Activated CD4-positive, alpha-beta T cell treated with anti-CD3 and anti-CD28 coated beads, Interleukin-2, amount 10 ng/mL, durations not matched to agents 24 days and 14 days (primary cell): ENCODE measurements around the gene PIM3. TPM values are rescaled to one million over a fixed set of nuclear protein-coding genes. Genes with fewer than 3 reads are reported as not detected.
"Not testable (repeated sequence)": the region's sequence is repeated elsewhere in the genome, so short reads cannot be mapped to it uniquely, and the experiment has no call there.

Experiments used
- DNase-seq: peaks from one replicate; pipeline ENCODE4 v3.0.0; 2022
- H3K27ac Mint-ChIP-seq: one replicate; pipeline ENCODE4 v1.8.0; 2022; ENCODE audit warnings: mild to moderate bottlenecking, mixed read lengths
- H3K27me3 Mint-ChIP-seq: one replicate; pipeline ENCODE4 v1.8.0; 2022; ENCODE audit warnings: mixed read lengths
- H3K36me3 Mint-ChIP-seq: one replicate; pipeline ENCODE4 v1.8.0; 2022; ENCODE audit warnings: low read depth, mild to moderate bottlenecking, mixed read lengths
- H3K4me1 Mint-ChIP-seq: one replicate; pipeline ENCODE4 v1.8.0; 2021; ENCODE audit warnings: mixed read lengths
- H3K4me3 Mint-ChIP-seq: one replicate; pipeline ENCODE4 v1.8.0; 2022; ENCODE audit warnings: mild to moderate bottlenecking, moderate library complexity, mixed read lengths
- H3K9me3 Mint-ChIP-seq: one replicate; pipeline ENCODE4 v1.8.0; 2021; ENCODE audit warnings: mixed read lengths
- intact Hi-C: fragments of 100-400 bp; cut with micrococcal nuclease; formaldehyde crosslinking; loops from one replicate; pipeline ENCODE4 v1.15.1; 2023
- total RNA-seq: library from RNA; stranded (reverse); gene quantifications from 2 replicates; pipeline ENCODE4 v1.2.3, GENCODE V29; 2022

Gene PIM3
- total RNA-seq, 1 donor from 2014 or later: 304 TPM

- Mint-ChIP-seq H3K36me3 (no peaks in the 10 kb centered on the region), H3K4me1 (peaks cover 9% of the 10 kb centered on the region), H3K27ac (no peak overlapping the region), H3K9me3 (no peaks in the 10 kb centered on the region), H3K27me3 (no peaks in the 10 kb centered on the region), H3K4me3 (no peak overlapping the region)
- intact Hi-C loops: no loop called here
- DNase-seq: no peak
These were observed 17.2 kb upstream of the PIM3 start for GRCh38 chr22:49943405-49943765.

- Mint-ChIP-seq H3K9me3 (no peaks in the 10 kb centered on the region), H3K4me3 (no peak overlapping the region), H3K27me3 (no peaks in the 10 kb centered on the region), H3K36me3 (no peaks in the 10 kb centered on the region), H3K27ac (no peak overlapping the region), H3K4me1 (peaks cover 9% of the 10 kb centered on the region)
- intact Hi-C loops: no loop called here
- no peak for DNase-seq
These were observed 16.7 kb upstream of the PIM3 start for GRCh38 chr22:49943771-49944398.

- Mint-ChIP-seq H3K4me3 (no peak overlapping the region), H3K4me1 (peaks cover 8% of the 10 kb centered on the region), H3K27me3 (no peaks in the 10 kb centered on the region), H3K27ac (no peak overlapping the region), H3K9me3 (no peaks in the 10 kb centered on the region), H3K36me3 (no peaks in the 10 kb centered on the region)
- no peak for DNase-seq
- intact Hi-C loops: no loop called here
These were observed 16.1 kb upstream of the PIM3 start for GRCh38 chr22:49944399-49944891.

GRCh38 chr22:49945042-49945794, 15.4 kb upstream of the PIM3 start:
- H3K36me3 Mint-ChIP-seq, H3K27me3 Mint-ChIP-seq, H3K4me1 Mint-ChIP-seq, H3K9me3 Mint-ChIP-seq, intact Hi-C loops, H3K4me3 Mint-ChIP-seq: not testable (repeated sequence)
- peak; percentile 87 for DNase-seq
- H3K27ac Mint-ChIP-seq: peak overlapping the region; percentile 70

GRCh38 chr22:49946612-49947295, 13.8 kb upstream of the PIM3 start:
- peaks cover 4% of the 10 kb centered on the region for H3K4me1 Mint-ChIP-seq
- H3K27me3 Mint-ChIP-seq: no peaks in the 10 kb centered on the region
- H3K4me3 Mint-ChIP-seq: no peak overlapping the region
- intact Hi-C loops: no loop called here
- no peak for DNase-seq
- no peaks in the 10 kb centered on the region for H3K9me3 Mint-ChIP-seq
- no peaks in the 10 kb centered on the region for H3K36me3 Mint-ChIP-seq
- H3K27ac Mint-ChIP-seq: no peak overlapping the region

GRCh38 chr22:49947296-49947622, 13.3 kb upstream of the PIM3 start:
- Mint-ChIP-seq H3K27me3 (no peaks in the 10 kb centered on the region), H3K4me1 (peaks cover 4% of the 10 kb centered on the region), H3K36me3 (no peaks in the 10 kb centered on the region), H3K4me3 (no peak overlapping the region), H3K9me3 (no peaks in the 10 kb centered on the region), H3K27ac (no peak overlapping the region)
- intact Hi-C loops: no loop called here
- DNase-seq: no peak

- Mint-ChIP-seq H3K4me1 (peaks cover 4% of the 10 kb centered on the region), H3K27ac (no peak overlapping the region), H3K9me3 (no peaks in the 10 kb centered on the region), H3K27me3 (no peaks in the 10 kb centered on the region), H3K36me3 (no peaks in the 10 kb centered on the region), H3K4me3 (no peak overlapping the region)
- no peak for DNase-seq
- intact Hi-C loops: no loop called here
These were observed 12.2 kb upstream of the PIM3 start for GRCh38 chr22:49948116-49948957.

- H3K4me1 Mint-ChIP-seq: peaks cover 4% of the 10 kb centered on the region
- no peak overlapping the region for H3K27ac Mint-ChIP-seq
- H3K4me3 Mint-ChIP-seq: no peak overlapping the region
- intact Hi-C loops: no loop called here
- no peaks in the 10 kb centered on the region for H3K9me3 Mint-ChIP-seq
- no peaks in the 10 kb centered on the region for H3K36me3 Mint-ChIP-seq
- no peaks in the 10 kb centered on the region for H3K27me3 Mint-ChIP-seq
- no peak for DNase-seq
These were observed 11.3 kb upstream of the PIM3 start for GRCh38 chr22:49948958-49949913.

GRCh38 chr22:49949914-49950292, 10.7 kb upstream of the PIM3 start:
- Mint-ChIP-seq H3K36me3 (no peaks in the 10 kb centered on the region), H3K4me1 (peaks cover 4% of the 10 kb centered on the region), H3K27ac (no peak overlapping the region), H3K4me3 (no peak overlapping the region), H3K27me3 (no peaks in the 10 kb centered on the region), H3K9me3 (no peaks in the 10 kb centered on the region)
- DNase-seq: no peak
- intact Hi-C loops: no loop called here

GRCh38 chr22:49950396-49950994, 10.1 kb upstream of the PIM3 start:
- Mint-ChIP-seq H3K27ac (no peak overlapping the region), H3K36me3 (no peaks in the 10 kb centered on the region), H3K4me3 (no peak overlapping the region), H3K4me1 (peaks cover 4% of the 10 kb centered on the region), H3K9me3 (no peaks in the 10 kb centered on the region), H3K27me3 (no peaks in the 10 kb centered on the region)
- no peak for DNase-seq
- intact Hi-C loops: no loop called here

GRCh38 chr22:49951000-49951677, 9.4 kb upstream of the PIM3 start:
- H3K36me3 Mint-ChIP-seq: no peaks in the 10 kb centered on the region
- no peaks in the 10 kb centered on the region for H3K27me3 Mint-ChIP-seq
- no peaks in the 10 kb centered on the region for H3K4me1 Mint-ChIP-seq
- H3K27ac Mint-ChIP-seq: no peak overlapping the region
- intact Hi-C loops: no loop called here
- no peak for DNase-seq
- no peak overlapping the region for H3K4me3 Mint-ChIP-seq
- no peaks in the 10 kb centered on the region for H3K9me3 Mint-ChIP-seq

- Mint-ChIP-seq H3K4me3 (no peak overlapping the region), H3K36me3 (no peaks in the 10 kb centered on the region), H3K9me3 (no peaks in the 10 kb centered on the region), H3K27ac (no peak overlapping the region), H3K27me3 (no peaks in the 10 kb centered on the region), H3K4me1 (no peaks in the 10 kb centered on the region)
- intact Hi-C loops: no loop called here
- DNase-seq: no peak
These were observed 8.9 kb upstream of the PIM3 start for GRCh38 chr22:49951678-49951985.
